Measurements from ENCODE around the gene RPL13. TPM values are rescaled to one million over a fixed set of nuclear protein-coding genes. Genes with fewer than 3 reads are reported as not detected.
"Not testable (repeated sequence)": the region's sequence is repeated elsewhere in the genome, so short reads cannot be mapped to it uniquely, and the experiment has no call there.

Gene RPL13
- total RNA-seq, 4 donors from 2014 or later: 5,127 to 8,436 (median 6,104) TPM

- 80 to 84% methylated on average over 16 to 19 of the region's 23 CpGs for whole genome bisulfite sequencing, 2 donors
- H3K27ac ChIP-seq: no peak overlapping the region
- H3K9me3 ChIP-seq: no peaks in the 10 kb centered on the region
- TF ChIP-seq, protein P1, sequence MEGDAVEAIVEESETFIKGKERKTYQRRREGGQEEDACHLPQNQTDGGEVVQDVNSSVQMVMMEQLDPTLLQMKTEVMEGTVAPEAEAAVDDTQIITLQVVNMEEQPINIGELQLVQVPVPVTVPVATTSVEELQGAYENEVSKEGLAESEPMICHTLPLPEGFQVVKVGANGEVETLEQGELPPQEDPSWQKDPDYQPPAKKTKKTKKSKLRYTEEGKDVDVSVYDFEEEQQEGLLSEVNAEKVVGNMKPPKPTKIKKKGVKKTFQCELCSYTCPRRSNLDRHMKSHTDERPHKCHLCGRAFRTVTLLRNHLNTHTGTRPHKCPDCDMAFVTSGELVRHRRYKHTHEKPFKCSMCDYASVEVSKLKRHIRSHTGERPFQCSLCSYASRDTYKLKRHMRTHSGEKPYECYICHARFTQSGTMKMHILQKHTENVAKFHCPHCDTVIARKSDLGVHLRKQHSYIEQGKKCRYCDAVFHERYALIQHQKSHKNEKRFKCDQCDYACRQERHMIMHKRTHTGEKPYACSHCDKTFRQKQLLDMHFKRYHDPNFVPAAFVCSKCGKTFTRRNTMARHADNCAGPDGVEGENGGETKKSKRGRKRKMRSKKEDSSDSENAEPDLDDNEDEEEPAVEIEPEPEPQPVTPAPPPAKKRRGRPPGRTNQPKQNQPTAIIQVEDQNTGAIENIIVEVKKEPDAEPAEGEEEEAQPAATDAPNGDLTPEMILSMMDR (IDR thresholded peaks at IDR 0.05): no peak
- TF ChIP-seq POLR2A (IDR thresholded peaks at IDR 0.05): no peak
- H3K4me3 ChIP-seq (replicated peaks in 1 of 3): no peak overlapping the region
- H3K36me3 ChIP-seq: peaks cover 0 to 1% of the 10 kb centered on the region in 2 donors
- H3K4me1 ChIP-seq: peaks cover 12 to 21% of the 10 kb centered on the region in 2 donors
- intact Hi-C loops (cut with DNase I): no loop called here
- DNase-seq: no peak
- peaks cover 8% of the 10 kb centered on the region for H3K27me3 ChIP-seq
Observed at GRCh38 chr16:89569506-89570341, 9.2 kb downstream of the RPL13 start.

DNA sequence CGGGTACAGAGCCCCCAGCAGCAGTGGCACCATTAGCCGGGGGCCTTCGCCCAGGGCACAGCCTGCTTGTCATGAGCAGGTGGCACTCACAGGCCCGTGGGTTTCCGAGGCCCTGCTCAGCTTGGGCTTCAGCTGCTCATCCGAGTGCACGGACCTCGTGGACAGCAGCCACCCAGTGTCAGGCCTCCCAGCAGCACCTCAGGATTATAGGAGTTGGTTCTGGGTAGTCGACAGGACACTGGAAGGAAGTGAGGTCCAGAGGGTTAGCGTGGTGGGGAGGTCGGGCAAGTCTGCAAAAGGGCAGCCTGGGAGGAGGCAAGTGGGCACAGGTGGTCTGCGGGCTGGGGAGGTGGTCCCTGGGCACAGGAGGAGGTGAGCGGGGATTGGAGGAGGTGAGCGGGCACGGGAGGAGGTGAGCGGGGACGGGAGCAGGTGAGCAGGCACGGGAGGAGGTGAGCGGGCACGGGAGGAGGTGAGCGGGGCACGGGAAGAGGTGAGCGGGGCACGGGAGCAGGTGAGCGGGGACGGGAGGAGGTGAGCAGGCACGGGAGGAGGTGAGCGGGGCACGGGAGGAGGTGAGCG is 10.0 kb downstream of the RPL13 start:
- WGBS, 2 donors: 80 to 83% methylated on average over 21 to 27 of the region's 30 CpGs
- Histone ChIP-seq H3K4me3 (replicated peaks in 1 of 3) (no peak overlapping the region), H3K27ac (no peak overlapping the region), H3K27me3 (peaks cover 8% of the 10 kb centered on the region), H3K4me1 (peaks cover 7 to 21% of the 10 kb centered on the region in 2 donors), H3K36me3 (no peaks in the 10 kb centered on the region), H3K9me3 (no peaks in the 10 kb centered on the region)
- no peak for DNase-seq
- TF ChIP-seq, protein P1 (IDR thresholded peaks at IDR 0.05): no peak
- no peak for TF ChIP-seq POLR2A (IDR thresholded peaks at IDR 0.05)
- intact Hi-C loops (cut with DNase I): no loop called here

DNA sequence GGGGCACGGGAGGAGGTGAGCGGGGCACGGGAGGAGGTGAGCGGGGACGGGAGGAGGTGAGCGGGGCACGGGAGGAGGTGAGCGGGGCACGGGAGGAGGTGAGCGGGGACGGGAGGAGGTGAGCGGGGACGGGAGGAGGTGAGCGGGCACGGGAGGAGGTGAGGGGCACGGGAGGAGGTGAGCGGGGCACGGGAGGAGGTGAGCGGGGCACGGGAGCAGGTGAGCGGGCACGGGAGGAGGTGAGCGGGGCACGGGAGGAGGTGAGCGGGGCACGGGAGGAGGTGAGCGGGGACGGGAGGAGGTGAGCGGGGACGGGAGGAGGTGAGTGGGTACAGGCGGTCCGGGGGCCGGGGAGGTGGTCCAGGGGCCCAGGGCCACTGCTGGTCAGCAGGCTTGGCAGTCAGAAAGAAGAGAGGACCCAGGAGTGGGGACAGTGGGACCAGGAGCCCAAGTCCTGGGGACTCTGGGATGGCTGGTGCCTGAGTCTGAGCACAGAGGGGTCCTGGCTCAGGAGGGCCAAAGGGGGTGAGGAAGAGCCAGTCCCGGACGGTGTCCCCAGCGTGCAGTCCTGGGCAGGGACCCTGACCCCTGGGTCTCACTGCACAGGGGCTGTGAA is 10.6 kb downstream of the RPL13 start:
- H3K4me3 ChIP-seq (replicated peaks in 1 of 3); H3K36me3 ChIP-seq; H3K27ac ChIP-seq; intact Hi-C loops (cut with DNase I); DNase-seq; H3K9me3 ChIP-seq: not testable (repeated sequence)
- peaks cover 10% of the 10 kb centered on the region for H3K27me3 ChIP-seq
- 86 to 88% methylated on average over 24 of the region's 36 CpGs for WGBS, 2 donors
- peaks cover under 1 to 19% of the 10 kb centered on the region in 2 donors for H3K4me1 ChIP-seq

- intact Hi-C loops (cut with DNase I): no loop called here
- no peak overlapping the region for H3K4me3 ChIP-seq (replicated peaks in 1 of 3)
- no peaks in the 10 kb centered on the region for H3K36me3 ChIP-seq
- no peak overlapping the region for H3K27ac ChIP-seq
- no peak for DNase-seq
- H3K4me1 ChIP-seq: peaks cover 0 to 20% of the 10 kb centered on the region in 2 donors
- H3K9me3 ChIP-seq: no peaks in the 10 kb centered on the region
- WGBS, 2 donors: 91 to 92% methylated on average over 11 to 15 of the region's 18 CpGs
- TF ChIP-seq, protein P1 (IDR thresholded peaks at IDR 0.05): no peak
- no peak for TF ChIP-seq POLR2A (IDR thresholded peaks at IDR 0.05)
- H3K27me3 ChIP-seq: peaks cover 16% of the 10 kb centered on the region
Observed at GRCh38 chr16:89571636-89572035, 11.2 kb downstream of the RPL13 start.

DNA sequence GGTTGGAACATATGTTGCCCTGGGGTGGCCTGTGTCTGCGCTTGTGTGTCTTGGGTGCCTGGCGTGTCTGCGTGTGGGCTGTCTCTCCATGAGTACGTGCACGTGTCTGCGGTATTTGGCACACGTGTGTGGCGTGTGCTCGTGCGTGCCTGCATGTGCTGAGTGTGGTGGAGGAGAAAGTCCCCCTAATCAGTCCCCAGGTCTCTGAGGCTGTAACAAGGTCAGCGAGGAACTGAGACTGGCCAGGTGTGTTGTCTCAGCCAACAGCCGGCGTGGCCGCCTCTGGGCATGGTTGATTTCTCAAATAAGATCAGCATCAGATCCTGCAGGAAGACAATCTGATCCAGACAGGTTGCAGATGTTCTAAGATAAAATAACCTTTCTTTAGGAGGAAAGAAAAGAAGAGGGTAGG is 11.6 kb downstream of the RPL13 start:
- H3K4me1 ChIP-seq: peaks cover 0 to 20% of the 10 kb centered on the region in 2 donors
- H3K27ac ChIP-seq: no peak overlapping the region
- DNase-seq: no peak
- WGBS, 2 donors: 65 to 77% methylated on average over 14 of the region's 14 CpGs
- intact Hi-C loops (cut with DNase I): no loop called here
- TF ChIP-seq, protein P1 (IDR thresholded peaks at IDR 0.05): no peak
- no peak for TF ChIP-seq POLR2A (IDR thresholded peaks at IDR 0.05)
- H3K9me3 ChIP-seq: no peaks in the 10 kb centered on the region
- no peak overlapping the region for H3K4me3 ChIP-seq (replicated peaks in 1 of 3)
- peaks cover 16% of the 10 kb centered on the region for H3K27me3 ChIP-seq
- no peaks in the 10 kb centered on the region for H3K36me3 ChIP-seq

Measured in thyroid gland (tissue), 4 donors.